Muscle of leg (tissue), 11 donors: ENCODE measurements around the gene FASTK. TPM values are rescaled to one million over a fixed set of nuclear protein-coding genes. Genes with fewer than 3 reads are reported as not detected.
A peak's percentile ranks its signal among the peaks of the same experiment; 100 is the strongest.

Source experiments
- DNase-seq: peaks from one replicate; pipeline ENCODE4 v3.0.0; 2013
- H3K27ac ChIP-seq: one replicate; pipeline ENCODE4 v1.5.1; 2013; ENCODE audit warnings: mild to moderate bottlenecking, low read length, control low read depth
- H3K27me3 ChIP-seq: one replicate; pipeline ENCODE4 v1.6.1; 2013; ENCODE audit warnings: low read length; ENCODE audit not compliant: control insufficient read depth, insufficient read depth
- H3K36me3 ChIP-seq: one replicate; pipeline ENCODE4 v1.6.1; 2013; ENCODE audit warnings: low read length; ENCODE audit not compliant: control insufficient read depth, insufficient read depth
- H3K4me1 ChIP-seq: one replicate; pipeline ENCODE4 v1.6.1; 2013; ENCODE audit warnings: low read length; ENCODE audit not compliant: control insufficient read depth, insufficient read depth
- H3K4me3 ChIP-seq: one replicate; pipeline ENCODE4 v1.5.1; 2013; ENCODE audit warnings: low read length, control low read depth
- H3K9me3 ChIP-seq: replicated peaks from 2 replicates; pipeline ENCODE4 v1.6.1; 2013; ENCODE audit warnings: low read depth, low read length; ENCODE audit not compliant: control insufficient read depth
- WGBS: methylation state at CpG from one replicate; pipeline ENCODE4 v1.1.5; 2013; ENCODE audit warnings: missing lambda C conversion rate; ENCODE audit not compliant: insufficient coverage; 5-methylcytosine and 5-hydroxymethylcytosine counted together
- polyA plus RNA-seq, 8 donors: library from polyadenylated mRNA; unstranded; fragments of 120-200 nt; gene quantifications; one replicate each; pipeline versions ENCODE4 v1.2.1 to v1.2.3, GENCODE V29; 2013; ENCODE audit warnings: inconsistent platforms in 1 of 8, low replicate concordance in 1 of 8; ENCODE audit not compliant: insufficient read length in 8 of 8, insufficient read depth in 1 of 8
- total RNA-seq: library from RNA; stranded (reverse); fragments of 120-200 nt; gene quantifications from one replicate; pipeline ENCODE4 v1.2.4, GENCODE V29; 2013

Gene FASTK
- total and polyA plus RNA-seq, 9 donors, result 65.2 to 90.1 (median 81.2) TPM

GRCh38 chr7:151088856-151089699 is 8.5 kb upstream of the FASTK start:
- Histone ChIP-seq H3K36me3 (peaks cover 32% of the 10 kb centered on the region), H3K27me3 (no peaks in the 10 kb centered on the region), H3K4me1 (peaks cover 54% of the 10 kb centered on the region), H3K27ac (peak overlapping the region; percentile 91), H3K4me3 (peak overlapping the region; percentile 87), H3K9me3 (no peaks in the 10 kb centered on the region)
- DNase-seq, result peak; percentile 84
- WGBS, result 7% methylated on average over 23 of the region's 30 CpGs

GRCh38 chr7:151088019-151088855 is 7.6 kb upstream of the FASTK start:
- Histone ChIP-seq H3K27me3 (no peaks in the 10 kb centered on the region), H3K4me3 (peak overlapping the region; percentile 87), H3K9me3 (no peaks in the 10 kb centered on the region), H3K4me1 (peaks cover 61% of the 10 kb centered on the region), H3K36me3 (peaks cover 23% of the 10 kb centered on the region), H3K27ac (peak overlapping the region; percentile 91)
- 16% methylated on average over 7 of the region's 16 CpGs for WGBS
- DNase-seq, result no peak

GRCh38 chr7:151087245-151088018 is 6.8 kb upstream of the FASTK start:
- H3K9me3 ChIP-seq, result no peaks in the 10 kb centered on the region
- DNase-seq, result peak; percentile 72
- peaks cover 66% of the 10 kb centered on the region for H3K4me1 ChIP-seq
- 2% methylated on average over 66 of the region's 70 CpGs for WGBS
- peak overlapping the region; percentile 87 for H3K4me3 ChIP-seq
- peaks cover 17% of the 10 kb centered on the region for H3K36me3 ChIP-seq
- H3K27ac ChIP-seq, result peak overlapping the region; percentile 91
- no peaks in the 10 kb centered on the region for H3K27me3 ChIP-seq

GRCh38 chr7:151086802-151087244 is 6.2 kb upstream of the FASTK start:
- Histone ChIP-seq H3K27ac (peak overlapping the region; percentile 90), H3K4me3 (peak overlapping the region; percentile 87), H3K36me3 (peaks cover 11% of the 10 kb centered on the region), H3K9me3 (no peaks in the 10 kb centered on the region), H3K4me1 (peaks cover 69% of the 10 kb centered on the region), H3K27me3 (no peaks in the 10 kb centered on the region)
- DNase-seq, result peak; percentile 70
- under 1% methylated on average over 47 of the region's 56 CpGs for WGBS

GRCh38 chr7:151085691-151086620 is 5.3 kb upstream of the FASTK start, which contains the start of gene AGAP3:
AGAP3 (plus strand) TSS chr7:151086475; CDS start chr7:151086742, 267 bp downstream.
- Histone ChIP-seq H3K4me3 (peak within 1 kb of the TSS; percentile 87), H3K27ac (peak within 1 kb of the TSS; percentile 97), H3K9me3 (no peaks in the 10 kb centered on the region), H3K27me3 (no peaks in the 10 kb centered on the region), H3K4me1 (peaks cover 68% of the 10 kb centered on the region), H3K36me3 (peaks cover 2% of the 10 kb centered on the region)
- peak; percentile 95 for DNase-seq
- under 1% methylated on average over 63 of the region's 84 CpGs for WGBS

- Histone ChIP-seq H3K4me1 (peaks cover 66% of the 10 kb centered on the region), H3K27ac (peak overlapping the region; percentile 97), H3K36me3 (peaks cover 2% of the 10 kb centered on the region), H3K27me3 (no peaks in the 10 kb centered on the region), H3K4me3 (peak overlapping the region; percentile 52), H3K9me3 (no peaks in the 10 kb centered on the region)
- DNase-seq, result no peak
- 32% methylated on average over 5 of the region's 5 CpGs for whole genome bisulfite sequencing
Measured at GRCh38 chr7:151085329-151085690, 4.7 kb upstream of the FASTK start.

- peak overlapping the region; percentile 72 for H3K4me3 ChIP-seq
- H3K27ac ChIP-seq, result peak overlapping the region; percentile 47
- no peak for DNase-seq
- H3K27me3 ChIP-seq, result no peaks in the 10 kb centered on the region
- H3K9me3 ChIP-seq, result no peaks in the 10 kb centered on the region
- no CpG with 5 or more reads among the region's 3 CpGs for WGBS
- peaks cover 64% of the 10 kb centered on the region for H3K4me1 ChIP-seq
- H3K36me3 ChIP-seq, result no peaks in the 10 kb centered on the region
Measured at GRCh38 chr7:151083824-151084160, 3.2 kb upstream of the FASTK start.

- under 1% methylated on average over 50 of the region's 69 CpGs for WGBS
- Histone ChIP-seq H3K27me3 (no peaks in the 10 kb centered on the region), H3K9me3 (no peaks in the 10 kb centered on the region), H3K4me1 (peaks cover 63% of the 10 kb centered on the region), H3K4me3 (peak within 1 kb of the TSS; percentile 72), H3K27ac (peak within 1 kb of the TSS; percentile 93), H3K36me3 (no peaks in the 10 kb centered on the region)
- DNase-seq, result peak; percentile 77
Measured at GRCh38 chr7:151083071-151083823, 2.6 kb upstream of the FASTK start, which contains the start of gene TMUB1. TMUB1 (minus strand) TSS chr7:151083493; CDS start chr7:151082563, 930 bp downstream.
